GM10847 (cell line): Measurements from ENCODE around the gene STEAP1B.
"Not testable (repeated sequence)": the region's sequence is repeated elsewhere in the genome, so short reads cannot be mapped to it uniquely, and the experiment has no call there.

Source experiments
- POLR2A ChIP-seq: IDR thresholded peaks from 2 replicates; pipeline ENCODE4 v1.6.1; 2011; ENCODE audit not compliant: insufficient read length; ENCODE audit errors: extremely low read depth

The STEAP1B gene

GRCh38 chr7:22499888-22500689 is at the start of gene STEAP1B:
Gene STEAP1B (minus strand): TSS chr7:22500188. CDS start chr7:22494855, 5,333 bp downstream.
- not testable (repeated sequence) for TF ChIP-seq POLR2A

GRCh38 chr7:22549051-22549450 is 49.1 kb upstream of the STEAP1B start:
- no peak for TF ChIP-seq POLR2A

- no peak for TF ChIP-seq POLR2A
Observed at GRCh38 chr7:22548313-22548712, 48.3 kb upstream of the STEAP1B start.

GRCh38 chr7:22546769-22547168 is 46.8 kb upstream of the STEAP1B start:
- TF ChIP-seq POLR2A: no peak

- no peak for TF ChIP-seq POLR2A
Observed at GRCh38 chr7:22545529-22545928, 45.5 kb upstream of the STEAP1B start.

GRCh38 chr7:22544245-22544644 is 44.3 kb upstream of the STEAP1B start:
- TF ChIP-seq POLR2A: no peak

GRCh38 chr7:22543169-22543568 is 43.2 kb upstream of the STEAP1B start:
- no peak for TF ChIP-seq POLR2A

- no peak for TF ChIP-seq POLR2A
Observed at GRCh38 chr7:22542669-22543068, 42.7 kb upstream of the STEAP1B start.

- no peak for TF ChIP-seq POLR2A
Observed at GRCh38 chr7:22542254-22542653, 42.3 kb upstream of the STEAP1B start.

GRCh38 chr7:22541789-22542188 is 41.8 kb upstream of the STEAP1B start:
- TF ChIP-seq POLR2A: no peak

GRCh38 chr7:22499044-22499443 is 944 bp downstream of the STEAP1B start:
- no peak for TF ChIP-seq POLR2A

GRCh38 chr7:22488643-22489462 is 11.1 kb downstream of the STEAP1B start:
- no peak for TF ChIP-seq POLR2A

GRCh38 chr7:22487978-22488642 is 11.9 kb downstream of the STEAP1B start:
- no peak for TF ChIP-seq POLR2A

- TF ChIP-seq POLR2A: no peak
Observed at GRCh38 chr7:22486597-22486996, 13.4 kb downstream of the STEAP1B start.

- no peak for TF ChIP-seq POLR2A
Observed at GRCh38 chr7:22485189-22485588, 14.8 kb downstream of the STEAP1B start.

- TF ChIP-seq POLR2A: no peak
Observed at GRCh38 chr7:22482503-22482902, 17.5 kb downstream of the STEAP1B start.
